Pancreas (tissue), 10 donors: ENCODE data around the gene PIF1. TPM values are rescaled to one million over a fixed set of nuclear protein-coding genes. Genes with fewer than 3 reads are reported as not detected.

ENCODE experiments used
- ATAC-seq, 4 donors: fragments of 200-7000 bp; cut with Tn5 transposase; one replicate each; pipeline versions ENCODE4 v1.8.0 to v1.9.1; 2020; ENCODE audit warnings: mild to moderate bottlenecking in 4 of 4, moderate library complexity in 4 of 4
- DNase-seq, 6 donors: peaks; one replicate each; pipeline ENCODE4 v3.0.0-alpha.2; 2020
- FAIRE-seq: peaks from 2 replicates; lab custom pipeline; 2012; peaks lifted over from hg19 to GRCh38; lab: Jason Lieb, UNC
- H3K27ac ChIP-seq, 4 donors: fragments of 200-600 bp; sonication (generic); 1 replicate in 3 of 4; 2 replicates in 1 of 4; pipeline versions ENCODE4 v1.5.0 to v1.8.0; 2020
- H3K27me3 ChIP-seq, 4 donors: fragments of 200-600 bp; one replicate each; pipeline ENCODE4 v1.8.0; 2021
- H3K36me3 ChIP-seq, 3 donors: fragments of 200-600 bp; sonication (generic) in 1 of 3; one replicate each; pipeline versions ENCODE4 v1.5.0 to v1.8.0; 2020 to 2021
- H3K4me1 ChIP-seq, 3 donors: fragments of 200-600 bp; one replicate each; pipeline ENCODE4 v1.8.0; 2021
- H3K4me3 ChIP-seq, 4 donors: fragments of 200-600 bp; sonication (generic) in 2 of 4; one replicate each; pipeline versions ENCODE4 v1.5.0 to v1.8.0; 2020 to 2021
- H3K9me3 ChIP-seq, 4 donors: fragments of 200-600 bp; one replicate each; pipeline ENCODE4 v1.8.0; 2021
- WGBS, 2 donors: extraction: QIAGEN DNeasy Blood & Tissue Kit; methylation state at CpG; one replicate each; pipeline ENCODE4 v1.1.7; 2013; 5-methylcytosine and 5-hydroxymethylcytosine counted together
- intact Hi-C, 3 donors: fragments of 100-400 bp; cut with DNase I; formaldehyde crosslinking; loops; one replicate each; pipeline versions ENCODE4 v1.11.1 to v1.14.2; 2022
- polyA plus RNA-seq, 2 donors: library from polyadenylated mRNA; stranded (reverse); fragments of 200-250 nt; gene quantifications; one replicate each; pipeline ENCODE4 v1.2.3, GENCODE V29; 2013
- total RNA-seq, 6 donors: library from RNA; stranded (reverse); fragmentation: NEBNext Ultra II Directional in 4 of 6; extraction: Animal tissue kit (Norgen Biotek cat#: 25700) in 4 of 6; gene quantifications; one replicate each; pipeline versions ENCODE4 v1.2.1 to v1.2.4, GENCODE V29; 2021 to 2023
- TF ChIP-seq, protein P1 (sequence below), 4 donors: fragments of 200-600 bp; sonication (generic) in 3 of 4; IDR thresholded peaks; one replicate each; pipeline versions ENCODE4 v1.5.0 to v1.8.0; 2021; ENCODE audit warnings: antibody characterized with exemption in 4 of 4
- donor health status: healthy with polysubstance abuse.
- donor health status: DM: no; HTN: no; CAD: no; lungs with moderate emphysema.
- donor health status: DM: no; HTN: no; CAD: no.
- donor health status: control.
- donor health status: control.
- donor health status: Bipolar disorder and iron deficiency.
- donor health status: DM: yes; HTN: yes; CAD: no.
- donor health status: DM: no; HTN: no; CAD: no.
- donor health status: DM: no; HTN: no; CAD: no.
- donor health status: DM: yes; HTN: yes; CAD: no.

The PIF1 gene
- total and polyA plus RNA-seq, 8 donors, result 0.06 to 0.66 (median 0.42) TPM; not detected in 2

- Histone ChIP-seq H3K9me3 (no peaks in the 10 kb centered on the region), H3K27me3 (no peaks in the 10 kb centered on the region), H3K4me3 (peak within 1 kb of the TSS; percentile 33 to 62 (median 48)), H3K36me3 (no peaks in the 10 kb centered on the region), H3K27ac (no peak within 1 kb of the TSS), H3K4me1 (no peaks in the 10 kb centered on the region)
- intact Hi-C loops, result no loop called here
- FAIRE-seq (no peak), ATAC-seq (peak; percentile 31 to 72 (median 50)), DNase-seq (peak in 4 of 6 donors; percentile 9 to 61 (median 30))
- TF ChIP-seq, protein P1, sequence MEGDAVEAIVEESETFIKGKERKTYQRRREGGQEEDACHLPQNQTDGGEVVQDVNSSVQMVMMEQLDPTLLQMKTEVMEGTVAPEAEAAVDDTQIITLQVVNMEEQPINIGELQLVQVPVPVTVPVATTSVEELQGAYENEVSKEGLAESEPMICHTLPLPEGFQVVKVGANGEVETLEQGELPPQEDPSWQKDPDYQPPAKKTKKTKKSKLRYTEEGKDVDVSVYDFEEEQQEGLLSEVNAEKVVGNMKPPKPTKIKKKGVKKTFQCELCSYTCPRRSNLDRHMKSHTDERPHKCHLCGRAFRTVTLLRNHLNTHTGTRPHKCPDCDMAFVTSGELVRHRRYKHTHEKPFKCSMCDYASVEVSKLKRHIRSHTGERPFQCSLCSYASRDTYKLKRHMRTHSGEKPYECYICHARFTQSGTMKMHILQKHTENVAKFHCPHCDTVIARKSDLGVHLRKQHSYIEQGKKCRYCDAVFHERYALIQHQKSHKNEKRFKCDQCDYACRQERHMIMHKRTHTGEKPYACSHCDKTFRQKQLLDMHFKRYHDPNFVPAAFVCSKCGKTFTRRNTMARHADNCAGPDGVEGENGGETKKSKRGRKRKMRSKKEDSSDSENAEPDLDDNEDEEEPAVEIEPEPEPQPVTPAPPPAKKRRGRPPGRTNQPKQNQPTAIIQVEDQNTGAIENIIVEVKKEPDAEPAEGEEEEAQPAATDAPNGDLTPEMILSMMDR (IDR thresholded peaks at IDR 0.05), result no peak
- 1 to 3% methylated on average over 28 to 78 of the region's 90 CpGs for WGBS, 2 donors
Observed at GRCh38 chr15:64775551-64776401, 49.7 kb downstream of the PIF1 start, which contains the start of gene RBPMS2. Gene RBPMS2, minus strand, starts transcription at chr15:64775589. Its CDS starts 270 bp downstream, at chr15:64775319.

DNA sequence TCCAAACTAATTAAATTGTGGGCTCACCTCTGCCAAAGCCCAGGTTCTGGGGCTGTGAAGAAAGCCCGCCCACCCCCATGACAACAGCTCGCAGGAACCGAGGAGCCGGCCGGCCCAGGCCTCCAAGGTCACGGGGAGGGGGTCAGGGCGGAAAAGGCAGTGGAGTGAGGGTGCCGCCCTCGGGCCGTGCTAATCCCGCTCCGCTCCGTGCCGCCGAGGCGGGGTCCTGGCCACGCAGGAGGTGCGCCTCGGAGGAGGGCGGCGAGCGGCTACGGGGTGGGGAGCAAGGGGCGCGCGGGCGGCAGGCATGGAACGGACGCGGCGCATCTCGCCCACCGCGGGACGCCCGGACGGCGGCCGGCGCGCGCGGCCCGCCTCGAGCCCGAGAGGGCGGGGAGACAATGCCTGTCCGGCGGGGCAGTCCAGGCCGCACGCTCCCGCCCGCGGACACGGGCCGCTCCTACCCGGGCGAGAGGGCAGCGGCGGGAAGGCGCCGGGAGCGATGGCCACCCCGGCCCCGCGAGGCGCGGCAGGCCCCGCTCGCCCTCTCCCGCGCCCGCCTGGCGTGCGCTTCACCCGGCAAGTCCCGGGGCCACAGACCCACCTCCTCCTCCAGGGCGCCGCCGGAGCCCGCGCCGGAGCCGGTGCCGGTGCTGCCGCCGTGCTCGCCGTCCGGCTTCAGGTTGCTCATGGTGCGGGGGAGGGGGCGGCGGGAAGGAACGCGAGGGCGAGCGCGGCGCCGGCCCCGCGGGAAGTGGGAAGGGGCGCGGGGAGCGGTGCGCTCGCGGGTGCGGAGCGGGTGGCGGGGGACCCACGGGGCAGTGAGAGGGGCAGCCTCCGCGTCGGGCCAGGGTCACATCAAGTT is 50.6 kb downstream of the PIF1 start:
- Histone ChIP-seq H3K4me3 (peak overlapping the region; percentile 31 to 62 (median 48)), H3K27ac (no peak overlapping the region), H3K36me3 (no peaks in the 10 kb centered on the region), H3K27me3 (no peaks in the 10 kb centered on the region), H3K4me1 (no peaks in the 10 kb centered on the region), H3K9me3 (no peaks in the 10 kb centered on the region)
- ATAC-seq, result peak; percentile 41 to 70 (median 66)
- TF ChIP-seq, protein P1 (IDR thresholded peaks at IDR 0.05), result no peak
- intact Hi-C loops, result no loop called here
- 1 to 3% methylated on average over 43 to 115 of the region's 115 CpGs for WGBS, 2 donors
- peak in 5 of 6 donors; percentile 20 to 71 (median 35) for DNase-seq
- FAIRE-seq, result no peak

GRCh38 chr15:64774037-64774628 is 51.3 kb downstream of the PIF1 start:
- no peaks in the 10 kb centered on the region for H3K36me3 ChIP-seq
- FAIRE-seq (no peak), DNase-seq (no peak), ATAC-seq (no peak)
- 86 to 89% methylated on average over 21 of the region's 21 CpGs for WGBS, 2 donors
- no peak overlapping the region for H3K27ac ChIP-seq
- H3K4me3 ChIP-seq, result peak overlapping the region in 2 of 4 donors; percentile 51 to 62
- no peaks in the 10 kb centered on the region for H3K9me3 ChIP-seq
- intact Hi-C loops, result no loop called here
- TF ChIP-seq, protein P1 (IDR thresholded peaks at IDR 0.05), result no peak
- H3K4me1 ChIP-seq, result no peaks in the 10 kb centered on the region
- no peaks in the 10 kb centered on the region for H3K27me3 ChIP-seq

DNA sequence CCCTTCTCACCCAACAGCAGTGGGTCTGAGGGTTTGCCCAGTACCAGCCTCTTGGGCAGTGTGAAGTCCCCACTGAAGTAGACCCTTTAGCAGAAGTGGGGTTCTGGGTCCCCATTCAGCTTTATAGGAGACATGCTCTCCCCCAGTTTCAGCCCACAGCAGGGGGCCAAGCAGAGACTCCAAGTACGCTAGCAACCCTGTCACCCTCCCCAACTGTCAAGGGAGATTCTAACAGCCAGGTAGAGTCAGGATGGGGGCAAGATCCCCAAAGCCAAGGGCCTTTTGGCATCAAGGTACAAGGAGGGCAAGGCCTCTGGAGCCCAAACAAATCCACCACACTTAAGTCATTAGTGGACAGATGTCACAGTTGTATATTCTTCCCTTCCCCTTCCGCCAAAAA is 51.8 kb downstream of the PIF1 start:
- FAIRE-seq, result no peak
- intact Hi-C loops, result no loop called here
- no peaks in the 10 kb centered on the region for H3K9me3 ChIP-seq
- no peak for DNase-seq
- ATAC-seq, result no peak
- no peaks in the 10 kb centered on the region for H3K4me1 ChIP-seq
- H3K27ac ChIP-seq, result no peak overlapping the region
- H3K4me3 ChIP-seq, result no peak overlapping the region
- 96% methylated on average over 2 of the region's 2 CpGs for WGBS, 2 donors
- TF ChIP-seq, protein P1 (IDR thresholded peaks at IDR 0.05), result no peak
- H3K27me3 ChIP-seq, result no peaks in the 10 kb centered on the region
- H3K36me3 ChIP-seq, result no peaks in the 10 kb centered on the region
